Retinal pigment epithelial cell (primary cell): ENCODE results near the gene ERCC4.

Source experiments
- DNase-seq: peaks from one replicate; pipeline ENCODE4 v3.0.0-alpha.2; 2010; ENCODE audit warnings: low read depth
- H3K4me3 ChIP-seq: 2 replicates; pipeline ENCODE4 v1.5.1; 2011; ENCODE audit warnings: mild to moderate bottlenecking, low read length, control low read depth, moderate library complexity
- TF ChIP-seq, protein P1 (sequence below): conservative IDR thresholded peaks from 2 replicates; pipeline ENCODE4 v1.5.1; 2011; ENCODE audit warnings: low read depth, low read length, control low read depth, inconsistent platforms

Gene ERCC4

DNA sequence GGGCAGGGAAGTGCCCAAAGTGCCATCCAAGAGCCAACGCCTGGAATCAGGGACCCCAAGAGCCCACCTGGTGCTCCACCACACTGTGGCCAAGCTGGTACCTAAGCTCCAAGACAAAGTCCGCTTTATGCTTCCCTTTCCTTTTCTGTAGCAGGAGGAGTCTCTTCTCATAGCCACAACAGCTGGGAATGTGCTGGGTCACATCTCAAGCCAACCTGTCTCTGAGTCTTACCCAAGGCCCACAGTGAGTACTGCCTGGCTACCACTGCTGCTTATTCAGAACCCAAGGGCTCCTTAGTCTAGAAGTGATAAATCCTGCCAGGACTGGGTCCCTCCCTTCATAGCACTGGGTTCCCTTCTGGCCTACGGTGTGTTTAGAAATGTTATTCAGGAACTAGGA lies 49.8 kb downstream of the ERCC4 start:
- TF ChIP-seq, protein P1, sequence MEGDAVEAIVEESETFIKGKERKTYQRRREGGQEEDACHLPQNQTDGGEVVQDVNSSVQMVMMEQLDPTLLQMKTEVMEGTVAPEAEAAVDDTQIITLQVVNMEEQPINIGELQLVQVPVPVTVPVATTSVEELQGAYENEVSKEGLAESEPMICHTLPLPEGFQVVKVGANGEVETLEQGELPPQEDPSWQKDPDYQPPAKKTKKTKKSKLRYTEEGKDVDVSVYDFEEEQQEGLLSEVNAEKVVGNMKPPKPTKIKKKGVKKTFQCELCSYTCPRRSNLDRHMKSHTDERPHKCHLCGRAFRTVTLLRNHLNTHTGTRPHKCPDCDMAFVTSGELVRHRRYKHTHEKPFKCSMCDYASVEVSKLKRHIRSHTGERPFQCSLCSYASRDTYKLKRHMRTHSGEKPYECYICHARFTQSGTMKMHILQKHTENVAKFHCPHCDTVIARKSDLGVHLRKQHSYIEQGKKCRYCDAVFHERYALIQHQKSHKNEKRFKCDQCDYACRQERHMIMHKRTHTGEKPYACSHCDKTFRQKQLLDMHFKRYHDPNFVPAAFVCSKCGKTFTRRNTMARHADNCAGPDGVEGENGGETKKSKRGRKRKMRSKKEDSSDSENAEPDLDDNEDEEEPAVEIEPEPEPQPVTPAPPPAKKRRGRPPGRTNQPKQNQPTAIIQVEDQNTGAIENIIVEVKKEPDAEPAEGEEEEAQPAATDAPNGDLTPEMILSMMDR: no peak
- no peak overlapping the region for H3K4me3 ChIP-seq
- DNase-seq: no peak

DNA sequence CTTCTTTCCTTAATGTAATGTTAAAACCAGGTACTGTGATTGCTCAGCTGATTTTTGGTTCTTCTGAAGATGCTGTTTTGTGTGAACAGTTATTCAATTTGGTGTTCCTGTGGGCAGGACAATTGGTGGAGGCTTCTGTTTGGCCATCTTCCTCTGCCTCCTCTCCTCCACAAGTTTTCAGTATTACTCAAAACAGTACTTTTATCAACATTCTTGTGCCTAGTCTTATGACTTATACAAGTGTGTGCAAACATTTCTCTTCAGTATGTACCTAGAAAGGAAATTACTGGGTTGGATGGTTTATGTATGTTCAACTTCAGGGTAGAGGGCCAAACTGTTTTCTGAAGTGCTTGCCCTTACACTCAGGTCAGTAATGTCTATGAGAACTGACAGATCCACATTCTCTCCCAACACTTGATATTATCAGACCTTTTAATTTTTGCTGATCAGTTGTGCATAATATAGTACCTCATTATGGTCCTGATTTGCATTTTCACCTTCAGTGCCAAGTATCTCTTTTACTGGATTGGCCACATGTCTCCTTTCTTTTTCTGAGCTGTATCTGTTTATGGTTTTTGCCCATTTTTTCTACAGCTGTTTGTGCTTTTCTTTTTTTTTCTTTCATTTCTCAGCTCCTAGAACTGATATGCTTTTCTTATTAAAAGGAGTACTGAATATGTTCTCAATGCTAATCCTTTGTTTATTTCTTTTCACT lies 50.9 kb downstream of the ERCC4 start:
- no peak for DNase-seq
- H3K4me3 ChIP-seq: no peak overlapping the region
- TF ChIP-seq, protein P1: no peak

DNA sequence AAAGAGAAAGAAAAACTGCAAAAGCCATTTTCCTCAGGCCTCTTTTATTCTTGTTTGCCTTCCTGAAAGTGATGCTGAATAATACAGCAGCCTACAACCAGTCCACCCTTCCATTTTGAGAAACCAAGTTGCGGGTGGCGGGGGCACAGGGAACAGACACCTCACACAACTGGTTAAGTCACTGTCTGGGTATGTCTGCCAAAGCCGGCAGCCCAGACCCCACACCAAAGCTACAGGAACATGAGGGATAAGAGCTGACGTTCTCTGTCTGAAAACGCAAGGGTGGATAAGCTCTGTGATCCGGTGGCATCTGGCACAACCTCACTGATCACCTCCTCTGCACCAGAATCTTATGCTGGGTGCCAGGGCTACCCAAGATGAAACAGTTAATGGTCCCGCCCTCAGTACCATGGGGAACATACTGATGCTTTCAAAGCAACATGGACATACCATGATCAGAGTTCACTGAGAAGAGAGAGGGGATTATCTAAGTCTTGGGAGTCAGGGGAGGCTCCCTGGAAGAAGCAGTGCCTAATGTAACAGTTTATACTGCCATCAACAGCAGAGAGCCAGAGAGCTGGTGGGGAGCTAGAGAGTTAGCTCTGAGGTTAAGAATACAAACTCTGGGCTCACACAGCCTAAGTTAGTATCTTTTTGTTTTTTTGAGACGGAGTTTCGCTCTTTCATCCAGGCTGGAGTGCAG lies 53.5 kb downstream of the ERCC4 start:
- H3K4me3 ChIP-seq: no peak overlapping the region
- no peak for DNase-seq
- TF ChIP-seq, protein P1: no peak

DNA sequence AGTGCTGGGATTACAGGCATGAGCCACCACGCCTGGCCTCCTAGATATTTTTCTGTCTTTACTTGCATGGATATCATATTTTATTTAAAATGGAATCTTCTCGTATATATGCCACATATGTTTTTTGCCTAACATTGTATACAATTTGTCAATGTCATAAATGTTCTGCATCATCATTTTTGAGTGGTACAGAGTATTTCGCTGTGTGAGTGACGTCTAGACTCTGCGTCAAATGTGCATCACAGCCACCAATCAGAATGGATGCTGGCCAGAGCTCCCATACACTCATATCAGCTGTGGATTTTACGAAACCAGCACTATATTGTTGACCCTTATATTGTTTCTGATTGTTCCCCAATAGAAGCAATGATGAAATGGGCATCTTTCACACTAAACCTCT lies 57.2 kb downstream of the ERCC4 start:
- TF ChIP-seq, protein P1: no peak
- no peak for DNase-seq
- no peak overlapping the region for H3K4me3 ChIP-seq

DNA sequence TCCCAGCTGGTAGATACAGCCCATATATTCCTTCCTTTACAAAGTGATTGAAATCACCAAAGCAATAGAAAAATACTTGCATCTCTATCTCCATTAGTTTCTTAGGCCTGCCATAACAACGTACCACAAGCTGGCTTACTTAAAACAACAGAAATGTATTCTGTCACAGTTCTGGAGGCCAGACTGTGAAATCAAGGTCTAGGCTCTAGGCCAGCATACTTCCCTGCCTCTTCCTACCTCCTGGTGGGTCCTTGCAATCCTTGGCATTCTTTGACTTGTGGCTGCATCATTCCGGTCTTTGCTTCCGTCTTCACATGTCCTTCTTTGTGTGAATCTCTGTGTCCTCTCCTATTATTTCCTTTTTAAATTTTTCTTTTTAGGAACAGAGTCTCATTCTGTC lies 62.5 kb downstream of the ERCC4 start:
- no peak for DNase-seq
- TF ChIP-seq, protein P1: no peak
- H3K4me3 ChIP-seq: no peak overlapping the region

DNA sequence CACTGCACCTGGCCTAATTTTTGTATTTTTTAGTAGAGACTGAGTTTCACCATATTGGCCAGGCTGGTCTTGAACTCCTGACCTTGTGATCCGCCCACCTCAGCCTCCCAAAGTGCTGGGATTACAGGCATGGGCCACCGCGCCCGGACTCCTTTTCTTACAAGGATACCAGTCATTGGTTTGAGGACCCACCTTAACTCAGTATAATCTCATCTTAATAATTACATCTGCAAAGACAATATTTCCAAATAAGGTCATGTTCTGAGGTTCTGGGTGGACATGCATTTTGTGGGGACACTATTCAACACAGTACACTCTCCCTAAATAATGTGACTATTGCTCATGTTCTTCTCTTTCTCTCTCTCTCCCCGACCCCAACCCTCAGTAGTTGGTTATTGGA lies 63.7 kb downstream of the ERCC4 start:
- no peak for DNase-seq
- TF ChIP-seq, protein P1: no peak
- no peak overlapping the region for H3K4me3 ChIP-seq

DNA sequence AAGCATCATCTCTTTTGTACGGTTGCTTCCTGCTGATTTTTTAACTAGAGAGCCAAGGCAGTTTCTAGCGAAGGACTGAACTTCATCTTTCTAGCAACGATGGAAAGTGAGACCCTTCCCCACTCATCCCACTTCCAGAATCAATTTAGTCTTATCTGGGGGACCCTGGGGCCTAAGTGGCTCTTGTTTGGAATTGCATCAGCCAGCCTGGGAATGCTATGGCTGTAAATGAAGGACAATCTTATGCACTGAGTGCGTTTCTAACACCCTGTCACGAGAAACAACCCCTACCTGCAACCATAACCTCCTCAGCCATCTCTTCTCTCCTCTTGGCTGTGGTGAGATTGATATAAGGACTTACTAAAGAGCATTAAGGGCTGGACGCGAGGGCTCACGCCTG lies 64.8 kb downstream of the ERCC4 start:
- no peak for DNase-seq
- H3K4me3 ChIP-seq: no peak overlapping the region
- TF ChIP-seq, protein P1: no peak
